OCI-M2 (cell line): ENCODE data around the gene ATP2B2.
"Not testable (repeated sequence)": the region's sequence is repeated elsewhere in the genome, so short reads cannot be mapped to it uniquely, and the experiment has no call there.

Experiments
- DNase-seq: peaks from one replicate; lab custom pipeline; 2025; ENCODE audit not compliant: unreplicated experiment; lab: John Stamatoyannopoulos, UW

The ATP2B2 gene

DNA sequence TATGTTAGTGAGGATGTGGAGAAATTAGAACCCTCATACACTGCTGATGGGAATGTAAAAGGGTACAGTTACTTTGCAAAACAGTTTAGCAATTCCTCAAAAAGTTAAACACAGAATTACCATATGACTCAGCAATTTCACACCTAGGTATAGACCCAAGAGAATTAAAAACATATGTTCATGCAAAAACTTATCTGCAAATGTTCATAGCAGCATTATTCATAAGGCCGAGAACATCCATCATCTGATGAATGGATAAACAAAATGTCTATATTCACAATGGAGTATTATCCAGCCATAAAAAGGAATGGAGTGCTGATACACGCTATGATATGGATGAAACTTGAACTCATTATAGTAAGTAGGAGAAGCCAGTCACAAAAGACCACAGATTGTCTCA, 194.8 kb downstream of the ATP2B2 start:
- no peak for DNase-seq

DNA sequence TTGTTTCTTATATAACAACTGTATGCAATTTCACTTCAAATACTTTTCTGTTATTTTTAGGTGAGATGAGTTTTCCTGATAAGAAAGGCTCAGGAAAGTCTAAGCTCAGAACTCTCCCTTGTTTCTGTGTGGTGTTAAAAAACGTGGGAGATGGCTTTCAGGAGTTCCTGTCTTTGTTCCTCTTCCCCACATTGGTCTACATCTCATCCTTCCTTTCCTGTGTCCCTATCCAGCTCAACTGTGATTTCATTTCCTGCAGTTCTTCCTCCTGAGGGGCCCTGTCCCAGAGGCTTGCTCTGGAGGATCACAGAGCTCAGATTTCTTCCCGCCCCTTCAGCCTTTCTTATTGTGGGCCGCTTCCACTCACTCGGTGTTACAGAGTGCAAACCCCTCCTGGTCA, 195.7 kb downstream of the ATP2B2 start:
- no peak for DNase-seq

DNA sequence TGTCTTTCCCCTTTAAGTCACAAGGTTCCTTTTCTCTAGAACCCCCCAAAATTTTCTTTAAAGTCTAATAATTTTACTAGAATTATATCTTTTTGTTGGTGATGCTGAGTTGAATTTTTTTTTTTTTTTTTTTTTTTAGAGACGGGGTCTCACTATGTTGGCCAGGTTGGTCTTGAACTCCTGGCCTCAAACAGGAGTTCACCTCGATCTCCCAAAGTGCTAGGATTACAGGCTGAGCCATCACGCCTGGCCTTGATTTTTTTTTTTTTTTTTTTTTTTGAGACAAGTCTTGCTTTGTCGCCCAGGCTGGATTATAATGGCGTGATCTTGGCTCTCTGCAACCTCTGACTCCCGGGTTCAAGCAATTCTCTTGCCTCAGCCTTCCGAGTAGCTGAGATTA, 196.7 kb downstream of the ATP2B2 start:
- DNase-seq, result no peak

DNA sequence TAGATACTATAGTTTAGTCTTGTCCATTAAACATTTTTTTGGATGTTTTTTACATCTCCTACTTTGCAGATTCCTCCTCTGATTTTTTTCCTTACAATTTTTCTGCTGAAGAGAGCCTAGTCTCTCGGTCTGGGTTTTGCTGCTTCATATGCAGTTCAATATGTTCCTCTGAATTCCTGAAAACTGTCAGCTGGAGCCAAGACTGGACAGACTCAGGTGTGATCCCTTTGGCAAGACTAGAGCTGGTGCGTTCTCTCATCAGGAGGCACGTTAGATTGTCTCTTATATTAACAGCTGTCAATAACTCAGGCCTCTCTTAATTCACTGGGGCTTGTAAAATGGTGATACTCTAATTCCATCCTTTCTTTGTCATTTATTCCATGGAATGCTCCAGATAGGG, 199.2 kb downstream of the ATP2B2 start:
- DNase-seq, result no peak

DNA sequence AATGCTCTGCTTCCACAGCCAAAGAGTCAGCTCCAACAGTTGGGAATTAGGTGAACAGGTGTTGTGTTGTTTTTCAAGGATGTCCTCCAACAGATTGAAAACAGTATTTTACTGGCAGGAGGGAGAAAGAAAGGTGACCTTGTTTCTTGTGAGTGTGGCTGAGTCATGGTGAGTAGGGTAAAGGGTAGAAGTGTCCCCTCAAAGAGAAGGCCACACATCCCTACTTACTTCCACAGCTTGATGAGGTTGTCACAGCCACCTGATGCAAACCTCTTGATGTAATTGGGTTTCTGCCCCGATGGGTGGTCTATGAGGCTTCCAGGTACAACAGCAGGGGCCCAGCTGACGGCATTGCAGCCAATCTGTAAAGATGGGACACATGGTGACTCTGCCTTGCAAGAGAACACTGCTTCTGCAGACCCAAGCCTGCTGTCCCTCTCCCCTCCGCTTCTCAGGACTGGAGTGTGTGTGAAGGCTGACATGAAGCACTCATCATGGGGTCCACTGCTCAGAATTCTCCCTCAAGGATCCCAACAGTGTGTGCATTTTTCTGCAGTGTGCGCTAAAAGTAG, 200.0 kb downstream of the ATP2B2 start:
- DNase-seq, result no peak

DNA sequence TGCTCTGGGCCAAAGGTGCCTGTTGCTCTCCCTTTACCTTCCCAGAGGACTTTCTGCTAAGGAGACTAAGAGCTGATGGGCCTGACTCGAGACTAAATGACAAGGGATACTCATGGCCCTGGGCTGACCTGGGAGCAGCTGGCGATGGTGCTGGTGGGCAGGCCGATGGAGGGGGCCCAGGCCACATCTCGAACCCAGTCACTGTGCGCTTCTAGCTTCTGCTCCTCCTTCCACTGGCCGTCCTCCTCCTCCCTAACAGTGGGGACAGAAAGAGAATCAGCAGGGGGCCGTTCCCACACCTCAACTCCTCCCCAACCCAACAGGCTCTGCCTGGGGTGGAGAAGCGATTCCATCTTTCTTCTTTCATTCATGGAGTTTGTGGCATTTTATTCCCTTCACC, 200.5 kb downstream of the ATP2B2 start:
- DNase-seq, result no peak

DNA sequence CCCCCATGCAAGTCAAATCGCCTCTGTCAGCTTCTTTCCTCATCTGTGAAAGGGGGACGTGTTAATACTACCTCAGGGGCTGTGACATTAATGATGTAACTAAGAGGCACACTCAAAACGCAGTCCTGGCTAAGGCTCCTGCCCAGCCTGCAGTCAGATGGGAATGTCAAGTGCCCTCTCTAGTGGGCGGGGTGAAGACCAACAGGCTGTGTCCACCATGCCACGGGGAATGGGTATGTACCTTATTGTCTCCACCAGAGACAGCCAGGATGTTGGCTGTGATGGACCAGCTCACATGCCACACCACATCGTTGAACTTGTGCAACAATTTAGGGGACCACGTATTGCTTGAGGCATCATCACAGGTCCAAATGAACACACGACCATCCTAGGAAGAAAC, 201.6 kb downstream of the ATP2B2 start:
- no peak for DNase-seq

DNA sequence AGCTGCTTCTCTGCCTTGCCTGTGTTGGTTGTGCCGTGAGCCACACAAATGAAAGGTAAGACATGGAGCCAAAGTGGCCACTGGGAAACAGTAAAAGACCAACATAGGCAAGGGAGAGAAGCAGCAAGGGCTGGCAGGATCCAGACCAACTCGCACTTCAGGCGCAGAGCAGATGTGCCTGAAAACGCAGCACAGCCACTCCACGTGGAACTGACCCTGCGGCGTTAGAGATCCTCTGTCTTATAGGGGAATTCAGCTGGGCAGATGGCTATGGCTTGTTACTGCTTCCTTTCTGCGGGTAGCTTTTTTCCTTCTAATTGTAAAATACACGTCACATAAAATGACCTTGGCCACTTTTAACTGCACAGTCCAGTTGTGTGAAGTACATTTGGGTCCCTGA, 202.3 kb downstream of the ATP2B2 start:
- no peak for DNase-seq

DNA sequence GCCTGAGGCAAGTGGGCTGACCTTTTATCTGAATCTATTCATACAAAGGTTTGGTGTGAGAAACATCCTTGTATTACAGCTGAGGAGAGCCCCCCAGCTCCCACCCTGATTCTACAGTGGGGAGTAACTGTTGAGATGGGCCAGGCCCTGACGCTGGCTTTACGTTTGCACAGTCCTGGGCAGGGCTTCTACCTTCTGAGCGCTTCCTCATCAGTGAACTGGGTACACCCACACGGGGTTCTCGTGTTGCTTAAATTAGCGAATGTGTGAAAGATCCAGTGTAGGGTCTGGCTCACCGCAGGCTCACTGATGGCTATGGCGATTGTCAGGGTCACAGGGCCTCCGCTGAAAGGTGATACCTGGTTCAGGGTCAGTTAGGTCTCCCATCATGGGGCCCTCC, 205.3 kb downstream of the ATP2B2 start:
- DNase-seq, result no peak

DNA sequence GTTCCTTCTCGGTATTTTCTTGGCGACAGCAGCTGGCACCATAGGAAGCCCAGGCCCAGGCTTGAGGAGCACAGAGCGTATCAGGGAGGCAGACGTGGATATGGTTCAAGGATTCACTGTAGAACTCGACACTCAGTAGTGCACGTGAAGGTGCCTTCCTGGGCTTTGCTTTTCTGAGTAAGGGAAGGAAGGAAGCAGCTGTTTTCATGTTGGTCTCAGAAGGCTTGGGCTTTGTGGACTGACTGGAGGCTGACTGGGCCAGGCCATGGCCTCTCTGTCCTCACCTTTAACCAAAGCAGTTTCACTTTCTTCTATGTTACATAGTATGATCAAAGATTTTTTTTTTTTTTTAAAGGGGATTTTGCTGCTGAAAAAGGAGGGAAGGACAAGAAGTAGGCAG, 205.7 kb downstream of the ATP2B2 start:
- DNase-seq, result no peak

DNA sequence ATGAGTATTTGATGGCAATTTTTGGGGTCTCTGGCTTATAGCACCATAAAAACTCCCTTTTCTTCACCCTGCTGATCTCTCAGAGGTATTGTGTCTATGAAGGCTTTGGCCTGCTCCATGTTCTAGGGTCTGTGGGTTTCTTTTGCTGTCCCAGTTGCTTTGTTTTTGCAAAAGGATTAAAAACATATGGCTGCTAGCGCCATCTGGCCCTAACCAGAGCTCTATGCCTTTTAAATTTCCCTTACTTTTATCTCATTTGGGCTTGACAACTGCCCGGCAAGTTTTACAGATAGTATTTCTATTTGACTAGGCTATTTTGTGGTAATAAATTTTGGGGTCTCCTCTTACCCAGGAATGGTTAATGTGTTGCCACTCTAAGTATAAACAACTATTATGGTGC, 206.2 kb downstream of the ATP2B2 start:
- DNase-seq, result no peak

DNA sequence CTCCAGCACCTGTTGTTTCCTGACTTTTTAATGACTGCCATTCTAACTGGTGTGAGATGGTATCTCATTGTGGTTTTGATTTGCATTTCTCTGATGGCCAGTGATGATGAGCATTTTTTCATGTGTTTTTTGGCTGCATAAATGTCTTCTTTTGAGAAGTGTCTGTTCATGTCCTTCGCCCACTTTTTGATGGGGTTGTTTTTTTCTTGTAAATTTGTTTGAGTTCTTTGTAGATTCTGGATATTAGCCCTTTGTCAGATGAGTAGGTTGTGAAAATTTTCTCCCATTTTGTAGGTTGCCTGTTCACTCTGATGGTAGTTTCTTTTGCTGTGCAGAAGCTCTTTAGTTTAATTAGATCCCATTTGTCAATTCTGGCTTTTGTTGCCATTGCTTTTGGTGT, 207.3 kb downstream of the ATP2B2 start:
- DNase-seq, result not testable (repeated sequence)

DNA sequence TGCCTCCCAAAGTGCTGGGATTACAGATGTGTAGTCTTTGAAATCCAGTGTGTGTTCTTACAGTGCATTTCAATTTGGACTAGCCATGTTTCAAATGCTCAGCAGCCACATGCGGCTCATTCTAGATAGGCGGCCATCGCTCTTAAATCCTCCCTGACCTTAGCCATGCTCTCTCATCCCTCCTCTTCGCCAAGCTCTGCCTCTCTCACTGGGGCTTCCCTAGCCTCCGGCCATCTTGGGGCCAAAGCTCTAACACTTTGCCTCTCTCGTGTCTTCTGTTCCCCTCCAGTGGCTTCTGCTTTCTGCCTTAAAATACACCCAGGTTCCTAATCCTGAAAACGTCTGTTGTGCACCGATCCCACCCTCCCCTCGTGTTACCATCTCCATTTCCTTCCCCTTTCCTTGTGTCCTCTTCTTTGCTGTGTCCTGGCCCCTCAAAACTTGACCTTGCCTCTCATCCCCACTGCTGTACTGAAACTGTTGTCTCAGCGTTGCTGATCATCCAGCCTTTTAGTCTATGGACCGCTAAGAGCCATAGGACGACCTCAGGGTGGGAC, 211.3 kb downstream of the ATP2B2 start:
- no peak for DNase-seq

DNA sequence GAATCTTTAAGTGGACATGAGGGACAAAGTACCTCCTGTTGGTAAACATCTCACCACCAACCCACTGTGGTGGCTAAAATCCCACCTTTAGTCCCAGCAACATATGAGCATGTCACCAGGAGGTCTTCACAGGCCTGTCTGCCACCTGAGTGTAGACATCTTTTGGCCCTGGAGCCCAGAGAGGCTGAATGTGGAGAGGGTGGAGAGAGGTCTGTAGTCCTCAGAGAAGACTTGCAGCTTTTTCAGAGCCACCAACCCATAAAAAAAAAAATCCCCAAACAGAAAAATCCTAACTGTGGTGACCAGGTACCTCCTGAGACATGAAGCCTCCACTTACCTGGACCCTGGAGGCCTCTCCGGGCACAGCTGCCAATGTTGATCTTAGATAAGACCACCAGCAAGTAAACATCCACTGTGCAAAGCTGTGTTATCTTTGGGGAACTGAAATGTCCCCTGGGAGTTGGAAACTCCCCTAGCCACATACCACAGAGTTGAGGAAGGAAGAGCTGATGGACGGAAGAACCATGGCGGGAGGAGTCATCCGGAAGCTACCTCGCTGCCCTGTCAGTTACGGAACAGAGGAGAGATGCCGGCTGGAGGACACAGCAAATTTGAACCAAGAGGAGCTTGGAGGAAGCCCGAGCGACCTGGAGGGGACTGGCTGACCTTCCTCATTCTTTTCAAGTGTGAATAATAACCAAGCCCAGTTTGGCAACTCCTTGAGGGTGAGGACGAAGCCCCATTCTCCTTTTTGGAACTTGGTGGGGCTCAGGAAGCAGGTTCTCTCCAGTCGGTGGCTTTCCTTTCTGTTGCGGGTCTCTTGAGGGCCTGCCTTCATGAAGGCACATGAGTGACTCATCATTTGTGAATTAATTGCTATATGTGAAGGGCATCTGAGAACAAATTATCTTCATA, 212.6 kb downstream of the ATP2B2 start, which contains the start of gene GHRL:
Gene GHRL, minus strand, starts transcription at position 443 of the 915 bp plus-strand sequence. CDS start 2,767 bp downstream, outside the sequence.
- DNase-seq, result no peak

DNA sequence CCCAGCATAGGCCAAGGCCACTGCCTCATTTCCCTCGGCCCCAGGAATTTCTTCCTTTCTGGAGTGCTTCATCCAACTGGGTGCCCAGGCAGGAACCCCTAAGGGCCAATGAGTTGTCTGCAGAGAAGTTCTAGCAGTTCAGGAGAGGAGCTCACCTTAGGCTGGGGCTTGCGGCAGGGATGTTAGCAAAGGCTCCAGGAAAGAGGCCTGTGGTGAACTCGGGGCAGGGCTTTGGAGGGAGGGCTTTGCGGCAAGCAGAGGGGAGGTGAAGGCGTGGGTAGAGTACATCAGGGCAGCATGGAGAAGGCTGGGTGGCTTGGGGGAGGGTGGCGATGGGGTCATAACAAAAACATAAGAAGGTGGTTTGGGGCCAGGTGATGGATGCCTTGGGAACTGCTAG, 213.7 kb downstream of the ATP2B2 start:
- no peak for DNase-seq

DNA sequence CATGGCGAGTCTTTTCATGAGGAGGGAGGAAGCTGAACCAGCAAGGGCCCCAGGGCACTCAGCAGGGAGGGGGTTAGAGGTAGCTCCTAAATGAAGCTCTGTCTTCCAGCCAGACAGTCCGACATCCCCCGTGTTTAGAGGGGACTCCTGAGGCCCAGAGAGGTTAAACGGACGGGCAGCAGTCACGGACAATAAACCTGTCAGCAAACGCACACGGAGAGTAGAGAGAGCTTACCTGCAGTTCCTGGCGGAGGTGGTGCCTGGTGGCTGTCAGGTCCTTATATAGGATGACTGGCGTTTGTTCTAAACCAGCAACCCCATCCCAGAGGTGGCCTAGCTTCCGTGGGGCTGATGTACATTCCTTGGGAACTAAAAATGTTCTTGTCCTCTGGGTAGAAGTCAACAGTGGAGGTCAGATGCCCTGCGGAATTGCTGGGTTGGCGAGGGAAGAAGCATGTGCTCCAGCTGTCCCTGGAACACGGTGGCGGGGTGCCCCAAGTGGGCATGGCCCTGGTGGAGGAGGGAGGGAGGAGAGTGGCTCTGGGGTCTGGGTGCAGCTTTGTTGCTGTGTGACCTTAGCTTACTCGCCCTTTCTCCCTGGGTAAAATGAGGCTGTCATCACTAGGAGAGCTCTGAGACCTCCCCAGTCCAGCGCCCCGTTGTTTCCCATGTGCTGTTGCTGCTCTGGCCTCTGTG, 214.8 kb downstream of the ATP2B2 start:
- no peak for DNase-seq

DNA sequence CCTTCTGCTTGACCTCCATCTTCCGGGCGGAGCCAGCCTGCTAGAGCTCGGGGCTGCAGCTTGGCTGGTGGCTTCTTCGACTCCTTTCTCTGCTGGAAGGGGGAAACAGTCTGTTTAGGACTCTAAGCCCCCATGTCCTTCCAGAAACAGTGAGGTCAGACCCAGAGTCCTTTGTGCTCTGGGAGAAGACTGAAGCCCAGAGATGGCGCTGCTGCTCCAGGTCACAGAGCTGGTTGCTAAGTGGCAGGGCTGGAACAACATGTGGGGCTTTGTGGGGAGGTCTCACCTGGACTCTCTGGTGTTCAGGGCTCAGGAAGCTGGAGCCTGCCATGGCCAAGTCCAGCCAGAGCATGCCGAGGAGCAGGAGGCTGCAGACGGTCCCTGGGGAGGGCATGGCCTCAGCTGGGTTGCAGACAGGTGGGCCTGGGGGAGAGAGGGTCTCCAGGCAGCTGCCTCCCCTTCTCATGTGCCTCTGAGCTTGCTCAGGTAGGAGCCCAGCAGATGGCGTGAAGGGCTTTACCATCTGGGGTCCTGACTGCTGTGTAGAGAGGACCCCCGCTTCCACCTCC, 215.5 kb downstream of the ATP2B2 start:
- no peak for DNase-seq

DNA sequence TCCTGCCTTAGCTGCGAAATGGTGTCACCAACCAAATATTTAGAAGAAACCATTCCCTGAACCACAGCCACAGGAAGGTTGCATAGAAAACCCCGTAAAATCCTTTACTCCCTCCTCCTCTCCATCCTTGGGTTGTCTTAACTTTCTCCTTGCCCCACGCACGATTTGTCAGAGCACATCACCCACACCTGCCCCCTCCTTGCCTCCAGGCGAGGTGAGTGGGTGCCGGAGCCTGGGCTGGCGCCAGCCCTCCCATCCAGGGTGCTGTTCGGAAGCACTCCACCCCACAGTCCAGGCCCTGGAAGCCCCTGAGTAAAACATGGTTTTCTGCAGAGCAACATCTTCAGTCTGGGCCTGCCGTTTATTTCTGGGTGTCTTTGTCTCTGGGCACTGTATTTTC, 216.3 kb downstream of the ATP2B2 start:
- no peak for DNase-seq

DNA sequence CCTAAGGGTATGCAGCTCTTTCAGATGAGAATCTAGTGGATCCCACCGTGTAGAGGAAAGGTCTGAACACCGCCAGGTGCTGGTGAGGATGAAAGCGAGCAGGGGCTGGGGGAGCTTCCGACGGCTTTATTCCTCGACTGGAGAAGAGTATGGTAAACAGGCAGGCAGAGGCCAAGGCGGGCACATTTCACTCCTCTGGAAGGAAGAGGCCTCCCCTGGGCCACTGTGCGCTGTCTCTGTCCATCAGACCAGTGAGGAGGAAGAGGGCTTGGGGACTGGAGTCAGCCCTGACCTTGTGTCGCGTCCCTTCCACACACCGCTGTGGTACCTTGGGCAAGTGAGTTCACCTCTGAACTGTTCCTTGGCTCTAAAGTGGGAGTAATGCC, 216.8 kb downstream of the ATP2B2 start:
- DNase-seq, result no peak

DNA sequence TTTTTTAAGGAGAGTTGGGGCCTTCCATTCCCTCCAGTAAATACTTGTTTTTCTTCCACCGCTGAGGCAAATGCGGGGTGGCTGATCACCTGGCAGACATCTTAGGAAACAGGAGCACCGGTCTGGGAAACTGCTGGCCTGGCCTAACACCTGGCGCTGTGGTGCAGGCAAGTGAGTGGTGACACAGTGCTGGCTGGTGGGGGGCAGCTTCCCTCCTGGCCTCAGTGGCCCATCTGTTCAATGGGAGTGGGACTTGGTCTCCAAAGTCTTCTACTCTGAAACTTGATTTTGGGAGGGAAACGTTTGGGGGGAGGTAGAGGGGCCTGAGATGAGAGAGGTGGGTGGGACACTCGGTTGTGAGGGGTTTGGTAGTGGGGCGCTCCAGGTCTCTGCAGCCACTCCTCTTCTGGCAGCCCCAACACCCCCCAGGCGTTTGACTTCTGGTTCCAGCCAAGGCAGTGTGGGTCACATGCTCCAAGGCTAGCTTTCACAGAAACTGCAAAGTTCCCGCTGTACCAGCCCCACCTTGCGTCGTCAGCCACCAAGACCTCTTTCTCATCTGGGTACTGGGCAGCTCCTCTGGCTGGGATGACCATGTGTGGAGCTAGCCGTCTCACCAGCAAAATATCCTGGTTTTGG, 217.3 kb downstream of the ATP2B2 start:
- no peak for DNase-seq
